Endothelial cell of umbilical vein (primary cell): Measurements from ENCODE around the gene CARMIL1. TPM values are rescaled to one million over a fixed set of nuclear protein-coding genes. Genes with fewer than 3 reads are reported as not detected.

Experiments used
- BruUV-seq: library from RNA; stranded (reverse); fragments of 400-500 nt; replicated peaks from 2 replicates; lab custom pipeline; 2021; lab: Mats Ljungman, UMichigan
- CTCF ChIA-PET: fragments of 300-600, 350-600 bp; sonication (Branson Sonifier 250); formaldehyde crosslinking; loops from one replicate; lab custom pipeline; 2021; ENCODE audit warnings: antibody characterized with exemption, inconsistent platforms; lab: Charles Lee
- POLR2A ChIA-PET: fragments of 300-600, 350-600 bp; sonication (Branson Sonifier 250); formaldehyde crosslinking; loops from one replicate; lab custom pipeline; 2021; ENCODE audit warnings: antibody characterized with exemption, inconsistent platforms; lab: Charles Lee
- DNase-seq: peaks from one replicate; pipeline ENCODE4 v3.0.0-alpha.2; 2011; ENCODE audit warnings: low read depth, low spot score
- FAIRE-seq: peaks from 2 replicates; lab custom pipeline; 2011; peaks lifted over from hg19 to GRCh38; lab: Jason Lieb, UNC
- H2AFZ ChIP-seq: 2 replicates; pipeline ENCODE4 v1.6.0; 2012; ENCODE audit warnings: low read depth, low read length, control low read depth, inconsistent platforms
- H3K27ac ChIP-seq: 2 replicates; pipeline ENCODE4 v1.5.1; 2011; ENCODE audit warnings: low read depth, mild to moderate bottlenecking, control low read depth, low read length, moderate library complexity; ENCODE audit not compliant: insufficient read depth
- H3K27me3 ChIP-seq, 2 experiments: 2 replicates each; pipeline versions ENCODE4 v1.6.0 to v1.6.1; 2011; ENCODE audit warnings: low read length in 2 of 2, mixed read lengths in 1 of 2; ENCODE audit not compliant: control insufficient read depth in 2 of 2, insufficient read depth in 2 of 2
- H3K36me3 ChIP-seq, 2 experiments: 2 replicates in 1 of 2; 3 replicates in 1 of 2; pipeline ENCODE4 v1.5.1; 2011; ENCODE audit warnings: low read length in 2 of 2, mild to moderate bottlenecking in 1 of 2, moderate library complexity in 1 of 2; ENCODE audit not compliant: control insufficient read depth in 2 of 2, insufficient read depth in 2 of 2; ENCODE audit errors: extremely low read depth in 1 of 2
- H3K4me1 ChIP-seq: 3 replicates; pipeline ENCODE4 v1.5.1; 2011; ENCODE audit warnings: mild to moderate bottlenecking, low read length; ENCODE audit not compliant: control insufficient read depth, insufficient read depth; ENCODE audit errors: extremely low read depth
- H3K4me2 ChIP-seq: 2 replicates; pipeline ENCODE4 v1.6.1; 2011; ENCODE audit warnings: low read length, control low read depth, mixed read lengths; ENCODE audit not compliant: insufficient read depth
- H3K4me3 ChIP-seq, 3 experiments: fragments of 200-600 bp in 1 of 3; sonication (generic), shearing (Covaris generic) in 1 of 3; replicated peaks in 1 of 3; 2 replicates each; pipeline ENCODE4 v1.5.1; 2011 to 2016; ENCODE audit warnings: control low read depth in 3 of 3, low read length in 3 of 3, mild to moderate bottlenecking in 2 of 3, inconsistent platforms in 1 of 3, low read depth in 1 of 3, moderate library complexity in 1 of 3; ENCODE audit not compliant: insufficient read depth in 1 of 3
- H3K79me2 ChIP-seq: 2 replicates; pipeline ENCODE4 v1.6.0; 2012; ENCODE audit warnings: low read length, inconsistent platforms; ENCODE audit not compliant: control insufficient read depth, insufficient read depth
- H3K9ac ChIP-seq: replicated peaks from 2 replicates; pipeline ENCODE3; 2011; ENCODE audit warnings: low read length, control low read depth; ENCODE audit not compliant: insufficient read depth; ENCODE audit errors: extremely low read depth
- H3K9me1 ChIP-seq: replicated peaks from 3 replicates; pipeline ENCODE4 v1.6.0; 2011; ENCODE audit warnings: mild to moderate bottlenecking, low read length; ENCODE audit not compliant: control insufficient read depth, insufficient read depth; ENCODE audit errors: extremely low read depth
- H3K9me3 ChIP-seq: replicated peaks from 2 replicates; pipeline ENCODE4 v1.5.1; 2012; ENCODE audit warnings: low read length, inconsistent platforms; ENCODE audit not compliant: control insufficient read depth, insufficient read depth
- H4K20me1 ChIP-seq: replicated peaks from 2 replicates; pipeline ENCODE3; 2011; ENCODE audit warnings: mild to moderate bottlenecking, low read length; ENCODE audit not compliant: control insufficient read depth, insufficient read depth; ENCODE audit errors: extremely low read depth
- CTCF ChIP-seq, 2 donors: IDR thresholded peaks; 1 replicate in 1 of 2; 2 replicates in 1 of 2; pipeline ENCODE4 v1.5.1; 2011; ENCODE audit warnings: low read length in 2 of 2, mild to moderate bottlenecking in 2 of 2, moderate library complexity in 2 of 2, control low read depth in 1 of 2, inconsistent platforms in 1 of 2, low read depth in 1 of 2; ENCODE audit not compliant: insufficient read depth in 1 of 2; ENCODE audit errors: extremely low read depth in 1 of 2
- EZH2 ChIP-seq: IDR thresholded peaks from 2 replicates; pipeline ENCODE4 v1.6.1; 2012; ENCODE audit warnings: borderline replicate concordance, low read depth, mild to moderate bottlenecking, moderate library complexity, low read length, inconsistent platforms; ENCODE audit not compliant: severe bottlenecking
- FOS ChIP-seq: IDR thresholded peaks from 2 replicates; pipeline ENCODE4 v1.6.1; 2011; ENCODE audit warnings: mild to moderate bottlenecking, low read length, moderate library complexity, borderline replicate concordance; ENCODE audit not compliant: insufficient read depth
- GATA2 ChIP-seq: IDR thresholded peaks from 2 replicates; pipeline ENCODE4 v1.7.0; 2011; ENCODE audit warnings: low read depth, mild to moderate bottlenecking, moderate library complexity, mixed read lengths, low read length; ENCODE audit not compliant: insufficient read length, insufficient read depth
- JUN ChIP-seq: IDR thresholded peaks from 2 replicates; pipeline ENCODE4 v1.6.1; 2011; ENCODE audit warnings: borderline replicate concordance, low read depth; ENCODE audit not compliant: insufficient read length, insufficient read depth
- MAX ChIP-seq: IDR thresholded peaks from 2 replicates; pipeline ENCODE4 v1.6.1; 2011; ENCODE audit not compliant: insufficient read depth, insufficient read length
- MYC ChIP-seq: IDR thresholded peaks from one replicate; pipeline ENCODE4 v1.6.1; 2011; ENCODE audit warnings: mild to moderate bottlenecking, low read depth, low read length
- POLR2A ChIP-seq: IDR thresholded peaks from 2 replicates; pipeline ENCODE4 v1.6.1; 2012; ENCODE audit warnings: low read depth, mild to moderate bottlenecking, control low read depth, low read length
- POLR2AphosphoS5 ChIP-seq: IDR thresholded peaks from 2 replicates; pipeline ENCODE4 v1.6.1; 2012; ENCODE audit warnings: low read depth, mild to moderate bottlenecking, control low read depth, low read length, moderate library complexity; ENCODE audit not compliant: insufficient read depth
- dilution Hi-C: fragments of 300-500 bp; cut with MboI; formaldehyde crosslinking; loops from one replicate; pipeline ENCODE4 v1.15.0; 2019; ENCODE audit warnings: low sequenced_read_pairs; ENCODE audit not compliant: extremely low pct_ligation_motif_present
- intact Hi-C: fragments of 100-400 bp; cut with micrococcal nuclease; formaldehyde crosslinking; loops from one replicate; pipeline ENCODE4 v1.10.0; 2022
- polyA plus RNA-seq, 4 experiments: library from polyadenylated mRNA; depleted of rRNA in 3 of 4; stranded (reverse) in 3 of 4; unstranded in 1 of 4; fragments of >200 nt; gene quantifications; 2 replicates each; pipeline versions ENCODE4 v1.2.1 to v1.2.3, GENCODE V29; 2011 to 2012; ENCODE audit warnings: missing spikeins in 1 of 4
- total RNA-seq: library from RNA; stranded (reverse); gene quantifications from 2 replicates; pipeline ENCODE4 v1.2.3, GENCODE V29; 2021

The CARMIL1 gene
- total and polyA plus RNA-seq, 2 donors (not counting 3 experiments of a cell fraction or from before 2014, with no cell fraction given) = 1.3 to 8.7 TPM

- FAIRE-seq = no peak
- Histone ChIP-seq H3K4me2 (no peak overlapping the region), H3K36me3 (no peaks in the 10 kb centered on the region)
These were observed 23.5 kb downstream of the CARMIL1 start for GRCh38 chr6:25302677-25303128.

GRCh38 chr6:25303254-25303653 is 24.1 kb downstream of the CARMIL1 start:
- dilution Hi-C loops = no loop called here
- Histone ChIP-seq H3K4me3 (no peak overlapping the region), H3K27ac (no peak overlapping the region), H3K27me3 (peaks cover 0 to 3% of the 10 kb centered on the region in 2 experiments), H3K9me1 (no peaks in the 10 kb centered on the region), H3K9me3 (no peaks in the 10 kb centered on the region), H3K4me2 (no peak overlapping the region), H3K79me2 (no peaks in the 10 kb centered on the region), H3K4me1 (no peaks in the 10 kb centered on the region), H2AFZ (no peak overlapping the region), H4K20me1 (no peaks in the 10 kb centered on the region), H3K36me3 (no peaks in the 10 kb centered on the region), H3K9ac (no peak overlapping the region)
- no peak for FAIRE-seq
- BruUV-seq = no TSS peak
- no peak for TF ChIP-seq POLR2A
- TF ChIP-seq EZH2 = no peak
- TF ChIP-seq FOS = no peak
- TF ChIP-seq CTCF (IDR thresholded peaks at IDR 0.05; ENCODE audit: extremely low read depth in 1 of 2, insufficient read depth in 1 of 2, low read depth in 1 of 2, low read length in 2 of 2) = no peak
- no peak for TF ChIP-seq GATA2
- TF ChIP-seq MAX = no peak
- no peak for TF ChIP-seq POLR2AphosphoS5
- no peak for TF ChIP-seq JUN
- no peak for TF ChIP-seq MYC
- no peak for DNase-seq
- ChIA-PET CTCF (no interaction called here), POLR2A (no interaction called here)
- intact Hi-C loops = no loop called here

More at GRCh38 chr6:25302677-25303128, 23.5 kb downstream of the CARMIL1 start:
- no peak for TF ChIP-seq POLR2AphosphoS5
- no peak for TF ChIP-seq MAX
- intact Hi-C loops = no loop called here
- H3K27me3 ChIP-seq = peaks cover 0 to 3% of the 10 kb centered on the region in 2 experiments
- H3K27ac ChIP-seq = no peak overlapping the region
- H3K9me1 ChIP-seq = no peaks in the 10 kb centered on the region
- no peaks in the 10 kb centered on the region for H3K79me2 ChIP-seq
- no peaks in the 10 kb centered on the region for H4K20me1 ChIP-seq
- POLR2A ChIA-PET = no interaction called here
- BruUV-seq = no TSS peak
- DNase-seq = no peak
- H3K9me3 ChIP-seq = no peaks in the 10 kb centered on the region
- H2AFZ ChIP-seq = no peak overlapping the region
- H3K4me1 ChIP-seq = no peaks in the 10 kb centered on the region
- no peak overlapping the region for H3K4me3 ChIP-seq
- CTCF ChIA-PET = no interaction called here
- no peak overlapping the region for H3K9ac ChIP-seq
- dilution Hi-C loops = no loop called here
